Hippocampal formation (tissue), 2 donors: ENCODE results near the gene PRUNE2.
"Not testable (repeated sequence)": the region's sequence is repeated elsewhere in the genome, so short reads cannot be mapped to it uniquely, and the experiment has no call there.

Source experiments
- DNase-seq, 2 donors: peaks; one replicate each; lab custom pipeline; 2025; lab: John Stamatoyannopoulos, UW

Gene PRUNE2, protein sequence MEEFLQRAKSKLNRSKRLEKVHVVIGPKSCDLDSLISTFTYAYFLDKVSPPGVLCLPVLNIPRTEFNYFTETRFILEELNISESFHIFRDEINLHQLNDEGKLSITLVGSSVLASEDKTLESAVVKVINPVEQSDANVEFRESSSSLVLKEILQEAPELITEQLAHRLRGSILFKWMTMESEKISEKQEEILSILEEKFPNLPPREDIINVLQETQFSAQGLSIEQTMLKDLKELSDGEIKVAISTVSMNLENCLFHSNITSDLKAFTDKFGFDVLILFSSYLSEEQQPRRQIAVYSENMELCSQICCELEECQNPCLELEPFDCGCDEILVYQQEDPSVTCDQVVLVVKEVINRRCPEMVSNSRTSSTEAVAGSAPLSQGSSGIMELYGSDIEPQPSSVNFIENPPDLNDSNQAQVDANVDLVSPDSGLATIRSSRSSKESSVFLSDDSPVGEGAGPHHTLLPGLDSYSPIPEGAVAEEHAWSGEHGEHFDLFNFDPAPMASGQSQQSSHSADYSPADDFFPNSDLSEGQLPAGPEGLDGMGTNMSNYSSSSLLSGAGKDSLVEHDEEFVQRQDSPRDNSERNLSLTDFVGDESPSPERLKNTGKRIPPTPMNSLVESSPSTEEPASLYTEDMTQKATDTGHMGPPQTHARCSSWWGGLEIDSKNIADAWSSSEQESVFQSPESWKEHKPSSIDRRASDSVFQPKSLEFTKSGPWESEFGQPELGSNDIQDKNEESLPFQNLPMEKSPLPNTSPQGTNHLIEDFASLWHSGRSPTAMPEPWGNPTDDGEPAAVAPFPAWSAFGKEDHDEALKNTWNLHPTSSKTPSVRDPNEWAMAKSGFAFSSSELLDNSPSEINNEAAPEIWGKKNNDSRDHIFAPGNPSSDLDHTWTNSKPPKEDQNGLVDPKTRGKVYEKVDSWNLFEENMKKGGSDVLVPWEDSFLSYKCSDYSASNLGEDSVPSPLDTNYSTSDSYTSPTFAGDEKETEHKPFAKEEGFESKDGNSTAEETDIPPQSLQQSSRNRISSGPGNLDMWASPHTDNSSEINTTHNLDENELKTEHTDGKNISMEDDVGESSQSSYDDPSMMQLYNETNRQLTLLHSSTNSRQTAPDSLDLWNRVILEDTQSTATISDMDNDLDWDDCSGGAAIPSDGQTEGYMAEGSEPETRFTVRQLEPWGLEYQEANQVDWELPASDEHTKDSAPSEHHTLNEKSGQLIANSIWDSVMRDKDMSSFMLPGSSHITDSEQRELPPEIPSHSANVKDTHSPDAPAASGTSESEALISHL (N-terminal part only)

DNA sequence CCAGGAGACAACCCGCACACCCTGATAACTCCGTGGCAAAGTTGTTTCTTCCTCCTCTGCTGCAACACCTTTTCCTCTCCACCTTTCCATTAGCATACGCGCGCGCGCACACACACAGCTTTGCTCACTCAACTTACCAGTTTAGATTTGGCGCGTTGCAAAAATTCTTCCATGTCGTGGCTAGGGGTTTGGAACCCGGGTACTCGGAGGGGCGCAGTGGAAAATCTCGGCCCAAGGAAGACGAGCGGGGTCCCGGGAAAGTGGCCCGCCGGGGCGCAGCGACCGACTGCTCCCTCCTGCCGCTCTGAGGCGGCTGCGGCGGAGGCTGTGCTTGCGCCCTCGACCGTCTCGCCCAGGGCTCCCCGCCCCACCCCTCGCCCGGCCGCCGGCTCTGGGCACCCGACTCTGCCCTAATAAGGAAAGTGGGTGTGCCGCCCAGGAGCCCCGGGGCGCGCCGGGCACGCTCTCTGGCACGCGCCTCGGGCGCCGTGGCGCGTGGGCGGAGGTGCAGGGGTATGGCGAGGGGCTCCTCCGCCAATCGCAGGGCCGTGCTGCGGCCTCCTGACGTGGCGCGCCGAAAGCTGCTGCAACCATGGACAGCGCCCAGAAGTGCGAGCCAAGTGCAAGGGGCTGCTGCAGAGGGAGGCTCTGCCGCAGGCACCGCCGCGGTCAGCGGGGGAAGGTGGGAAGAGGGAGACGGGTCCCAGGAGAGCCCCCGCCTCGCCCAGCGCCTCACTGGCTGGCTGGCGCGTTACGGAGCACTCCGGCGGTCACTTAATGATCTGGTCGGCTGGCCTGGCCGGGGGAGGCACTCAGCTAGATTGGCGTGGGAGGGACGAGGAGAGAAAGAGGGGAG, at the start of gene PRUNE2:
PRUNE2 (minus strand) TSS at position 324 of the 856 bp plus-strand sequence; CDS start at position 173, 151 bp downstream.
- DNase-seq: peak; percentile 70 to 74

GRCh38 chr9:76955406-76955805, 49.5 kb upstream of the PRUNE2 start:
- DNase-seq: not testable (repeated sequence)

GRCh38 chr9:76949865-76950264, 44.0 kb upstream of the PRUNE2 start:
- no peak for DNase-seq

- no peak for DNase-seq
Measured at GRCh38 chr9:76944011-76944410, 38.1 kb upstream of the PRUNE2 start.

GRCh38 chr9:76943054-76943453, 37.1 kb upstream of the PRUNE2 start:
- no peak for DNase-seq

- DNase-seq: no peak
Measured at GRCh38 chr9:76932757-76933156, 26.8 kb upstream of the PRUNE2 start.

- no peak for DNase-seq
Measured at GRCh38 chr9:76932265-76932664, 26.4 kb upstream of the PRUNE2 start.

DNA sequence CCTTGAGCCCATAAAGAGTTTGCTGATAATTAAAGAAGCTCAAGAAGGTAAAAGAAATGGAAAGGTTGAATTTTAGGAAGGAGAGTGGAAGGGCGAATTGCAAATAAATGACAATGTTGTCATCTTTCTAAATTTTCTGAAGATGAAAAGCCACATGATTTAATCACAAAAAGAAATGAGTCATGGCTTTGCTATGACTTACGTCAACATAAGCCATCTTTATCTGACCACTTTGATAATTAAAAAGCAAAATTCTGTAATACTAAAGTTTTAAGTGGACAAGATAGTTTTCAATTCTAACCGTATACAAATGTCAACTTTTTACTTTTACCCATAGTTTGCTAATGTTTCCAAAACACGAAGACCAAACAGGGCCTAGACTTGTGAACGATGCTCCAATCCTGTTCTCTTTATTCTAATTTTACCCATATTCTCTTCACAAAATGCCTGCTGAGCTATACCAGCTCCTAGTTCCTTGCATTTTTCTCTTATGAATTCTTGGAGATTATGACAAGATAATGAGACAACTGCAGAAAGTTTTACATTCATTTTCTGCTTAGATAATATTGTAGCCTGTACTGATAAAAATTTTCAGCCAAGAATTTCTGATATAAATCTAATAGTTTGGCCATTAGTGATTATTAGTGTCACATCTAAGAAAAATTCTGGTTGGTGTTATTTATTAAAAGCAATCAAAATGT, 21.8 kb upstream of the PRUNE2 start:
- no peak for DNase-seq

GRCh38 chr9:76926846-76927245, 20.9 kb upstream of the PRUNE2 start:
- no peak for DNase-seq

- no peak for DNase-seq
Measured at GRCh38 chr9:76926324-76926741, 20.4 kb upstream of the PRUNE2 start.

DNA sequence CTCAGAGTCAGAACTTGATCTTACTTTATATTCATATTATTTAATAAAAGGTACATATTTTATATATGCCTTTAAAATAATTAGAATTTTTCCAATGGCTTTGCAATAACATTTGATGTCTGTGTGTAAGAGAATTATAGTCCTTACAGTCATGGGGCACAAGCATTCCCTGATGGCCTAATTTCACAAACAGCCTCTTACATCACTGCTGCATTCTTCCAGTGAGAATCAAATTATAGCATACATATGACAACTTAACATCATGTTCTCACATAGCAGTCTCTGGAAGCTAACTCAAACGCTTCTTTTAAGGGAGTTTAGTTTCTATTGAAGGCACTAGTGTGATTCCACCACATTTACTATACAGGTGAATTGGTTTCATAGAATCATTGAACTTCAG, 15.3 kb upstream of the PRUNE2 start:
- DNase-seq: no peak

GRCh38 chr9:76917299-76917698, 11.4 kb upstream of the PRUNE2 start:
- DNase-seq: no peak

GRCh38 chr9:76916231-76916630, 10.3 kb upstream of the PRUNE2 start:
- no peak for DNase-seq

DNA sequence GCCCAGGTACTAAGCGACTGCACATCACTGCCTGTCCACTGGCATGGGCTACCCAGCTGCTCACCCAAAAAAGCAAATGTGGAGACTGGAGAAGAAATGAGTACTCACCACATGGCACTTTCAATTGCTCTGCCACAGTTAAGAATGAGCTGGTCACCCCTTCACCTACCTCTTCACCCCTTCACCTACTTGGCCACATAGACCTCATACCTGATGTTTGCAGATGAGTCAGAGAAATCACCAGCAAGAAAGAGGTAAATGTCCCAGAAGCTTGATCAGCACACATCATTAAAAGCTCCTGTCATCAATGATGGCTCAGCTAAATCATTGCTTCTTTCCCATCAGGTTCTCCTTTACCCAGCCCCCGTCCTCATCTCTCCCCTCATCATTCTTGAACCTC, 7.6 kb upstream of the PRUNE2 start:
- DNase-seq: no peak

GRCh38 chr9:76912636-76913275, 6.8 kb upstream of the PRUNE2 start:
- DNase-seq: no peak

DNA sequence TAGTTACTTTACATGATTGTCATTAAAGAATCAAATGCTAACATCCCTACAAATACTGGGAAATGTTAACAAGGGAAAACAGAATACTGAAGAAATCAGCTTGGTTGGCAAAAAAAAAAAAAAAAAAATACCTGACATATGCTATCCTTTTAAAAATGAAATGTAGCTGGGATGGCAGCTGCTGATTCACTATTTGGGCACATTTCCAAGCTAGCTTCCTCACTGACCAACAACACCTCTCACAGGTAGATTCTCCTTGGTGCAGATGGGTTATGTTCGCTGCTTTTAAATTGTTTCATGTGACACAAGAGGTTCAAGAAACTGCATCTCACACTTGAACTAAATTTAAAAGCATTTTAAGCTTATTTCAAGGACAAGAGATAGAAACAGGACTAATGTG, 6.1 kb upstream of the PRUNE2 start:
- DNase-seq: no peak

- DNase-seq: no peak
Measured at GRCh38 chr9:76910861-76911260, 4.9 kb upstream of the PRUNE2 start.

GRCh38 chr9:76906647-76906975, 697 bp upstream of the PRUNE2 start:
- no peak for DNase-seq

GRCh38 chr9:76904661-76905457, 1.1 kb downstream of the PRUNE2 start:
- no peak for DNase-seq
